ENCODE measurements around the gene KCTD16. TPM values are rescaled to one million over a fixed set of nuclear protein-coding genes. Genes with fewer than 3 reads are reported as not detected.

KCTD16 gene
- total RNA-seq, 1 donor from 2014 or later = not detected

DNA sequence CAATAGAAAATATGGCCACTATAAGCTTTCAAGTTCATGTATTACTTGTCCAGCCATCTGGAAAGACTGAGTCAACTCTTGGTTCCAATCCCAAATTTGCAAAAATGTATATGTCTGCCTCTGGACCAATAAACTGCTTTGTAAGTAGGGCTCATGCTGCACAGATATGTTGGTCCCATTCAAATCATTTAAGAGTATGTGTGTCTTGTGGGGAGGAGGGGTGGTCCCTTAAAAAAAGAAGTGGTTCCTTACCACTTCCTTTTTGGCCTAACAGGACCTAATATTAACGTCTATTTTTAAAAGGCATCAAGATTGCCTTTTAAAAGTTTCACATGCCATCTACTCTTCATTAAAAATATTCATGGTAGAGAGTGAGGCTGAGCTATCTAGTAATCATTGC, 214.9 kb downstream of the KCTD16 start:
- no peak for DNase-seq (ENCODE audit: low spot score)
- Mint-ChIP-seq H3K9me3 (peaks cover 4% of the 10 kb centered on the region), H3K4me3 (no peak overlapping the region), H3K27ac (no peak overlapping the region), H3K4me1 (ENCODE audit: low read depth) (no peaks in the 10 kb centered on the region), H3K36me3 (ENCODE audit: low read depth) (no peaks in the 10 kb centered on the region), H3K27me3 (ENCODE audit: insufficient read depth) (no peaks in the 10 kb centered on the region)
- intact Hi-C loops (cut with micrococcal nuclease) = no loop called here

- H3K36me3 Mint-ChIP-seq (ENCODE audit: low read depth) = no peaks in the 10 kb centered on the region
- no peaks in the 10 kb centered on the region for H3K4me1 Mint-ChIP-seq (ENCODE audit: low read depth)
- H3K27ac Mint-ChIP-seq = no peak overlapping the region
- intact Hi-C loops (cut with micrococcal nuclease) = no loop called here
- no peak for DNase-seq (ENCODE audit: low spot score)
- H3K9me3 Mint-ChIP-seq = peaks cover 4% of the 10 kb centered on the region
- H3K4me3 Mint-ChIP-seq = no peak overlapping the region
- H3K27me3 Mint-ChIP-seq (ENCODE audit: insufficient read depth) = no peaks in the 10 kb centered on the region
These were observed 215.6 kb downstream of the KCTD16 start for GRCh38 chr5:144386315-144386714.

GRCh38 chr5:144390133-144390532, 219.5 kb downstream of the KCTD16 start:
- Mint-ChIP-seq H3K4me1 (ENCODE audit: low read depth) (no peaks in the 10 kb centered on the region), H3K27me3 (ENCODE audit: insufficient read depth) (no peaks in the 10 kb centered on the region), H3K4me3 (no peak overlapping the region), H3K9me3 (no peaks in the 10 kb centered on the region), H3K36me3 (ENCODE audit: low read depth) (no peaks in the 10 kb centered on the region), H3K27ac (no peak overlapping the region)
- intact Hi-C loops (cut with micrococcal nuclease) = no loop called here
- DNase-seq (ENCODE audit: low spot score) = no peak

DNA sequence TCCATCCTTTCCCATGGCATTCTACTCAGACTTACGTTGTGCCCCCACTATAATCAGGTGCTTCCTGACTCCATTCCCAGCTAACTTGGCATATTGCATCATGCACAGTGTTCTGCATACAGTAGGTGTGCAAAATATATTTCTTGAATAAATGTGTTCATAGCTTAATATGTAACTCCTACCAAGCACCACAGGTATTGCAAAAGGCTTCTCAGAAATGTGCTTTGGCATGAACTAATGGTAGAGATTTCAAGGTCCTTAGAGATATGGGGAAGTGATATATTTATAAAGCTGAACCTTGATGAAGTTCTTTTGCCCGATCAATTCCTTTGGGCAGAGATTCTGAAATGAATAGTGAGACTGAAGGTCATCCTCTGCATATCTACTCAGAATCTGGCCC, 220.4 kb downstream of the KCTD16 start:
- H3K9me3 Mint-ChIP-seq = no peaks in the 10 kb centered on the region
- H3K4me1 Mint-ChIP-seq (ENCODE audit: low read depth) = no peaks in the 10 kb centered on the region
- H3K27me3 Mint-ChIP-seq (ENCODE audit: insufficient read depth) = no peaks in the 10 kb centered on the region
- H3K4me3 Mint-ChIP-seq = no peak overlapping the region
- DNase-seq (ENCODE audit: low spot score) = no peak
- intact Hi-C loops (cut with micrococcal nuclease) = no loop called here
- H3K27ac Mint-ChIP-seq = no peak overlapping the region
- H3K36me3 Mint-ChIP-seq (ENCODE audit: low read depth) = no peaks in the 10 kb centered on the region

GRCh38 chr5:144393641-144394435, 223.2 kb downstream of the KCTD16 start:
- H3K9me3 Mint-ChIP-seq = no peaks in the 10 kb centered on the region
- H3K36me3 Mint-ChIP-seq (ENCODE audit: low read depth) = no peaks in the 10 kb centered on the region
- intact Hi-C loops (cut with micrococcal nuclease) = no loop called here
- no peak overlapping the region for H3K4me3 Mint-ChIP-seq
- H3K4me1 Mint-ChIP-seq (ENCODE audit: low read depth) = no peaks in the 10 kb centered on the region
- no peak overlapping the region for H3K27ac Mint-ChIP-seq
- H3K27me3 Mint-ChIP-seq (ENCODE audit: insufficient read depth) = no peaks in the 10 kb centered on the region
- no peak for DNase-seq (ENCODE audit: low spot score)

DNA sequence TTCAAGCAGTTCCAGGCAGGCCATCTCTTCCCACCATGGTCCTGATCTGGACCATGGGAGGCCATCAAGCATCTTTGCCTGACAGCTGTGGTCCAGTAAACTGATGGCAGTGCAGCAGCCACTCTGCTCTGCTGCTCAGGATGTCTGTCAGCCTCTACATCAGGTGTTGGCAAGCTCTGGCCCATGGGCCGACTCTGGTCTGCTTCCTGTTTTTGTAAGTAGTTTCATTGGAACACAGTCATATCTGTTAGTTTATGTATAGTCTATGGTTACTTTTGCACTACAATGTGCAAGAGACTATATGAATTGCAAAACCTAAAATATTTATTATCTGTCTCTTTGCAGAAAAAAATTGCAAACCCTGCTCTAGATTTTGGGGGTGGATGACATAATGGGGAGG, 225.0 kb downstream of the KCTD16 start:
- H3K4me1 Mint-ChIP-seq (ENCODE audit: low read depth) = no peaks in the 10 kb centered on the region
- intact Hi-C loops (cut with micrococcal nuclease) = no loop called here

DNA sequence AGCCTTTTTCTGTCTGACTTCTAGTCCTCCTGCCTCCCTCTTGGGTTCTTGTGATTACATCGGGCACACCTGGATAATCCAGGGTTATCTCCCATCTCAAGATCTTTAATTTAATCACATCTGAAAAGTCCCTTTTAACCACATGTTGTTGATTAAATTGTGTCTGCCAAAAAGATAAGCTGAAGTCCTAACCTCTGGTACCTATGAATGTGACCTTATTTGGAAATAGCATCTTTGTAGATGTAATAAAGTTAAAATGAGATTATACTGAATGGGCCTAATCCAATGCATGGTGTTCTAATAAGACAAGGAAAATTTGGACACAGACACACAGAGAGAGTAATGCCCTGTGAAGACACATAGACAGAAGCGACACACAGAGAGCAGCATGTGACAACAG, 232.4 kb downstream of the KCTD16 start:
- no peak overlapping the region for H3K4me3 Mint-ChIP-seq
- intact Hi-C loops (cut with micrococcal nuclease) = no loop called here
- no peaks in the 10 kb centered on the region for H3K4me1 Mint-ChIP-seq (ENCODE audit: low read depth)
- no peaks in the 10 kb centered on the region for H3K36me3 Mint-ChIP-seq (ENCODE audit: low read depth)
- no peaks in the 10 kb centered on the region for H3K27me3 Mint-ChIP-seq (ENCODE audit: insufficient read depth)
- no peak for DNase-seq (ENCODE audit: low spot score)
- H3K27ac Mint-ChIP-seq = no peak overlapping the region
- H3K9me3 Mint-ChIP-seq = no peaks in the 10 kb centered on the region

More for the DNA sequence above, 225.0 kb downstream of the KCTD16 start:
- no peak overlapping the region for H3K27ac Mint-ChIP-seq
- H3K9me3 Mint-ChIP-seq = no peaks in the 10 kb centered on the region
- no peaks in the 10 kb centered on the region for H3K27me3 Mint-ChIP-seq (ENCODE audit: insufficient read depth)
- no peak for DNase-seq (ENCODE audit: low spot score)
- H3K36me3 Mint-ChIP-seq (ENCODE audit: low read depth) = no peaks in the 10 kb centered on the region
- H3K4me3 Mint-ChIP-seq = no peak overlapping the region

DNA sequence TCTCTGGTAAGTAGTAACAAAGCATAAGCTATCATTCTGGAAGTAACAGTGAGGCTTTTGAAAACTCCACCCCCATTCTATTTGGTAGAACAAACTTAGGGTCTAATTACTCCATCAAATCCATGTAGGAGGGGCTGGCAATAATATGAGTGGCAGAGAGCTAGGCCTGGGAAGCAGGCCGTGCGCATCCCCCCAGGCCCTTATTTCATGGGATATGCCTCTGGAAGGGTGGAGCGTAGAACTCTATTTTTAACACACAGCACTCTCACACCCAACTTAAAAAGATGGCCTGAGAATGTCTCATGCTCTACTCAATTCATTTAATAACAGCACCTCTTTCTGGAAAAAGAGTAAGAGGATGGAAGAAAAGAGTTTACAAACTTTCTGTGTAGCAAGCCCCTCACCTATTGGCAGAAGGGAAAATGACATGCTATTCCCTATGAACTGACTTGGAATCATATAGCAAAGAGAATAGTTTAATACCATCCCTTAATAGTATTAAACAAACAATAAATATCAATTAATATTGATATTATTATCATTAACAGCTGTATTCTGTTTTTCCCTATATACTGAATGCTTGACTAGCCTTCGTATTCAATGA, 233.2 kb downstream of the KCTD16 start:
- no peaks in the 10 kb centered on the region for H3K4me1 Mint-ChIP-seq (ENCODE audit: low read depth)
- intact Hi-C loops (cut with micrococcal nuclease) = no loop called here
- no peaks in the 10 kb centered on the region for H3K9me3 Mint-ChIP-seq
- H3K4me3 Mint-ChIP-seq = no peak overlapping the region
- no peaks in the 10 kb centered on the region for H3K36me3 Mint-ChIP-seq (ENCODE audit: low read depth)
- no peaks in the 10 kb centered on the region for H3K27me3 Mint-ChIP-seq (ENCODE audit: insufficient read depth)
- DNase-seq (ENCODE audit: low spot score) = no peak
- H3K27ac Mint-ChIP-seq = no peak overlapping the region

- intact Hi-C loops (cut with micrococcal nuclease) = no loop called here
- Mint-ChIP-seq H3K9me3 (no peaks in the 10 kb centered on the region), H3K4me1 (ENCODE audit: low read depth) (no peaks in the 10 kb centered on the region), H3K27ac (no peak overlapping the region), H3K4me3 (no peak overlapping the region), H3K27me3 (ENCODE audit: insufficient read depth) (no peaks in the 10 kb centered on the region), H3K36me3 (ENCODE audit: low read depth) (no peaks in the 10 kb centered on the region)
- no peak for DNase-seq (ENCODE audit: low spot score)
These were observed 234.0 kb downstream of the KCTD16 start for GRCh38 chr5:144404672-144405071.

DNA sequence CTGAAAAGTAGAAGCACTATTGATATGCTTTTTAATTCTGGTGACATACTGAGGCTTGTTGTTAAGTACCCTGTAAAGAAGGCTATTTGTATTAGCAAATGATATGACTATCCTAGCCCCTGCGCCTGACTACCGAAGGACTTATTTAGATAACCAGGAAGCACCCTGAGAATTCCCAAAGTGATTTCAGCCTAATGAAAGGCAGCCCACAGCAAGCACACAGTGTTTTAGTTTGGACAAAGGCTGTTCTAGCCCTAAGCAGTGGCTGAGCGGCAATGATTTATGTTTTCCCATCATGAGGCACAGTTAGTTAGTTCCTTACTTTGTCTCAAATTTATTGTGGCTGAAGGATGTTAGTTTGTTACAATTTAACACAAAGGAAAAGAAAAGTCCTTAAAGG, 235.3 kb downstream of the KCTD16 start:
- intact Hi-C loops (cut with micrococcal nuclease) = no loop called here
- Mint-ChIP-seq H3K36me3 (ENCODE audit: low read depth) (no peaks in the 10 kb centered on the region), H3K4me1 (ENCODE audit: low read depth) (no peaks in the 10 kb centered on the region), H3K9me3 (no peaks in the 10 kb centered on the region), H3K27me3 (ENCODE audit: insufficient read depth) (no peaks in the 10 kb centered on the region), H3K27ac (no peak overlapping the region), H3K4me3 (no peak overlapping the region)
- DNase-seq (ENCODE audit: low spot score) = no peak

DNA sequence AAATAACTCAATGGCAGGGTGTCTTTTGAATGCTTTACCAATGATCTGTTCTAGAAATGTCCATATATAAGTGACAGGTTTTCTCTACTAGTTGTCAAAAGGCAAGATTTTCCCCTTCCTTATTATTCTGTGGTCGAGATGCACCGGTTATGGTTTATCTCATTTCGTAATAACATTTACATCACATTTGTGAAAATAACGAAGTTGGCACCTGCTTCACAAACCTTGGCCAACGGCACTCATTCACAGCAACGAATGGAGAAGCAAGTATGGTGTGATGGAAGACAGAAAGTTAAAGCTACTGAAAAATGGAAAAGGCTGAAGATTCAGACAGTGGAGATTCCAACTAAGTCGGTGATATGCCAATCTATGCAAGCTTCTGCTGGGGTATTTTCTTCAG, 235.8 kb downstream of the KCTD16 start:
- DNase-seq (ENCODE audit: low spot score) = no peak
- no peaks in the 10 kb centered on the region for H3K4me1 Mint-ChIP-seq (ENCODE audit: low read depth)
- H3K36me3 Mint-ChIP-seq (ENCODE audit: low read depth) = no peaks in the 10 kb centered on the region
- no peaks in the 10 kb centered on the region for H3K27me3 Mint-ChIP-seq (ENCODE audit: insufficient read depth)
- H3K4me3 Mint-ChIP-seq = no peak overlapping the region
- intact Hi-C loops (cut with micrococcal nuclease) = no loop called here
- H3K9me3 Mint-ChIP-seq = no peaks in the 10 kb centered on the region
- H3K27ac Mint-ChIP-seq = no peak overlapping the region

DNA sequence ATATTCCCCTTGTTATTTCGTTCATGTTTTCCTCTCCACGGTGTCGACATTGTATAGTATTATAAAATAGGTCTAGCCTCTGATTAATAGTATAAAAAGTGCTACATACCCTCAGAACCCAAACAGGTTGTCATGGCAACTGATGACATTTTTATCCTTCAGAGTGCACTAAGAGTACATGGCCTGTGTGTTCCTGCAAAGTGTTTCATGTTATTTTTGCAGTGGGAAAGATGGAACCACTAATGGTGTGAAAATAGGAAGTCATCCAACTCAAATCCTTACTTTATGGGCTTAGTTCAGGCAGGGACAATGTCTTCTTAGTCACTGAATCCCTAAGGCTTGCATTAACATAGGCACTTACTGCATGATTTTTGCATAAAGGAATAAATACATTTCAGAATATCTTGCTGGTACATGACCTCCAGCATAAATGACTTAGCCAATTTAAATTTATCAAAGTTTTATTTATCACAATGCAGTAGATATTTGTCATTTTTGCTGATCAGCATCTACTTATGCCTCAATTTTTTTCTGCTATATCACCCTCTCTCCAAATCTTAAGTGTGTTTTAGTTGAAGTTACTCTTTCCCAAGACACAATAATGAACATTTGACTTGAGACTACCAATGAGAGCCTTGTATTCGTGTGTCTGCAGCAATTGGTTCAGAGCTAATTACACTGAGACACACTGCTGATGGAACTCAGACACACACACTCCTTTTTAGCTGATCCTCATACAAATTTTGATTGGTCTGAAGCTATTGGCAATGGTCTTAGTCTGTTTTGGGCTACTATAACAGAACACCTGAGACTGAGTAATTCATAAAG, 243.7 kb downstream of the KCTD16 start:
- Mint-ChIP-seq H3K27ac (no peak overlapping the region), H3K4me1 (ENCODE audit: low read depth) (no peaks in the 10 kb centered on the region), H3K27me3 (ENCODE audit: insufficient read depth) (no peaks in the 10 kb centered on the region), H3K9me3 (peaks cover 5% of the 10 kb centered on the region), H3K36me3 (ENCODE audit: low read depth) (no peaks in the 10 kb centered on the region), H3K4me3 (no peak overlapping the region)
- intact Hi-C loops (cut with micrococcal nuclease) = no loop called here
- no peak for DNase-seq (ENCODE audit: low spot score)

- Mint-ChIP-seq H3K36me3 (ENCODE audit: low read depth) (no peaks in the 10 kb centered on the region), H3K27me3 (ENCODE audit: insufficient read depth) (no peaks in the 10 kb centered on the region), H3K4me1 (ENCODE audit: low read depth) (no peaks in the 10 kb centered on the region), H3K4me3 (no peak overlapping the region), H3K27ac (no peak overlapping the region), H3K9me3 (peaks cover 5% of the 10 kb centered on the region)
- no peak for DNase-seq (ENCODE audit: low spot score)
- intact Hi-C loops (cut with micrococcal nuclease) = no loop called here
These were observed 245.5 kb downstream of the KCTD16 start for GRCh38 chr5:144416196-144416595.
